GM19467 (cell line): ENCODE results near the gene MRPL46.
"Not testable (repeated sequence)": the region's sequence is repeated elsewhere in the genome, so short reads cannot be mapped to it uniquely, and the experiment has no call there.

Experiments
- ATAC-seq: cut with Tn5 transposase; IDR thresholded peaks from one replicate; pipeline ENCODE4 v1.9.1; 2021; ENCODE audit warnings: mild to moderate bottlenecking, moderate library complexity; ENCODE audit not compliant: unreplicated experiment

MRPL46 gene

DNA sequence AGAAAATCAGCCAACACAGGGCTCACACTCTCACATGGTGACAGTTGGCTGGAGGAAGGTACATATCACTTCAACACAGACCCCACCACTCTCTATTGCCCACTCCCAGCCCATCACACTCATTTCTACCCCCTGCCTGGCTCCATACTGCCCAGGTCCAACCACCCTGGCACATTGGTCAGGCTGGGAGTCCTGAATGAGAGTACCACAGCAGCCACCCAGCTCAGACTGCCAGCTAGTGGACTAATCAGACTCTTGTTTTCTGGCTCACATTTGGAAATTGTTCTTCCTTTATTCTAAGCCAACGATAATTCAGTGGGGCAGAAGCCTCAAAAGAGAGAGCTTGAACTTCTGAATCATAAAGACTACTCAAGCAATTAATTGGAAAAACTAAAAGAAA, 20.0 kb downstream of the MRPL46 start:
- ATAC-seq: no peak

DNA sequence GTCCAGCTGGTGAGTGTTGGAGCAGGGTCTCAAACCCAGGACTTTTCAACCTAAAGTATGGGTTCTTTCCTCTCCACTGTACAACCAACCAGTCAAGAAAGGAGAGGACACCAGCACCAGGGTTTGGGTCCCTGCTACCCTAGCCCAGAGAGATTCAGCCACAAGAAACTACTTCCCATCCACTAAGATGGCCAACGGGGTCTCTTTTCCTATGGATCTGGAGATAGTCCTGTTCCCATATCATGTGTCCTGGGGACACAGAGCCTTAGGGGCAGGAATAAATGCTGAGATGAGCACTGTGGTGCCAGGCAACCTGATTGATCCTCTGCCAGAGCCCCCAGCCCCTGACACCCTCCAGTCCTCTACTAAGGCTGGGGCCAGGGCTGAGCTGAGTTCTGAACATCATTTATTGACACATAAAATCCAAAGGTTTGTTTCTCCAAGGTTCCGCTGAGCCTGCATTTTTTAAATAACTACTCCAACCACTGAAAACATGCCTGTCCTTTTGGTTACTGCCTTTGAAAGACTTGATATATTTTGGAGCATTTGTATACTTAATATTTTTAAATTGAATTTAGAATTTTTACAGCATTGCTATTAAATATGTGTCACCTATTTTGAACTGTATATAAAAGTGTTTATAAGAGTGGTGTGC, 26.0 kb downstream of the MRPL46 start:
- no peak for ATAC-seq

DNA sequence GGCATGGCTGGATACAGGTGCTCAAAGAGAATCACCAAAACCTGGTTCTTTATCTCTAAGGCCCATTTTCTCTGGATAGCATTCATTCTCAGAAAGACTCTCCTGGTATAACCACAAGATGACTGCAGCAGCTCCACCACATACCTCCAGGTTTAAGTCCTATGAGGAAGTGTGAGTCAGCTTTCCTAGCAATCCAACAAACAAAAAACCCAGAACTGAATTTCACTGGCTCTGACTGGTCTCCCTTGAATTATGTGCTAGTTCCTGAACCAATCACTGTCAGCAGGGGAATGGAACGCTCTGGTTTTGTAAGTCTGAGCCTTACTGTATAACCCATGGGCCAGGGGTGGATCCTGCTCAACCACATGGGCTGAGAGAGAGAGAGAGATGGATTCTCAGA, 27.2 kb downstream of the MRPL46 start:
- no peak for ATAC-seq

DNA sequence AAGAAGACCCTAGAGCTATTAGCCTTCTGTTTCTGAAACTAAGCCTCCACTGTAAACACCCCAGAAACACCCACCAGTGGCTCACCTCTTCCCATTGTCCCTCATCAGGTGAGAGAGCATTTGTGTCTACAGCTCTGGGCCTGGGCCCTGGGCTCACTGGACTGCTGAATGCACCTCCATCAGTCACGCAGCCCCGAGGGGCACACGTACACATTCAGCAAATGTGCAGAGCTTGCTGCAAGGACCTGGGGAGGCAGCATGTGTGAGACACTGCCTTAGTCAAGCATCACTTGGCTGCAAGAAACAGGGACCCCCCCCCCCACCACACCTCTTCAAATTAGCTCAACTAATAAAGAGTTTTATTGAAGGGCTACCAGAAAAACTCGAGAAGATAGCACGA, 29.0 kb downstream of the MRPL46 start:
- no peak for ATAC-seq

GRCh38 chr15:88434106-88434505, 33.1 kb downstream of the MRPL46 start:
- not testable (repeated sequence) for ATAC-seq

- no peak for ATAC-seq
Observed at GRCh38 chr15:88433046-88433685, 34.0 kb downstream of the MRPL46 start.

DNA sequence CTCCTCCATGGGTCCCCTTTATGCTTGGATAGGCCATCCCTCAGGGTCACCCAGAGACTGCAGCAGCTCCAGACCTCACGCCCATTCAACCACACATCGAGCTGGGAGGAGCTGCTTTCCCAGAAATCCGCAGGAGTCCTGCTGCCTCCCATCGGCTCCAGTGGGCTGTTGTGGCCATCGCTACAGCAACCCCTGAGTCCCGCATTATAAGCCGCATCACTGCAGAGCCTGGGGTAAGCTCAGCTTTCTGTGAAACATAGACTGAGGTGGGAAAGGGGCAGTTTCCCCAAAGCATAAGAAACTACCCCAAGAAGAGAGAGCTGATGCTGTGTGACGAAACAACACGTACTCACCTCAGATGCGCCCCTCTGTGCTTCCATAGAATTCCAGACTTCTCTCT, 35.7 kb downstream of the MRPL46 start:
- ATAC-seq: no peak

DNA sequence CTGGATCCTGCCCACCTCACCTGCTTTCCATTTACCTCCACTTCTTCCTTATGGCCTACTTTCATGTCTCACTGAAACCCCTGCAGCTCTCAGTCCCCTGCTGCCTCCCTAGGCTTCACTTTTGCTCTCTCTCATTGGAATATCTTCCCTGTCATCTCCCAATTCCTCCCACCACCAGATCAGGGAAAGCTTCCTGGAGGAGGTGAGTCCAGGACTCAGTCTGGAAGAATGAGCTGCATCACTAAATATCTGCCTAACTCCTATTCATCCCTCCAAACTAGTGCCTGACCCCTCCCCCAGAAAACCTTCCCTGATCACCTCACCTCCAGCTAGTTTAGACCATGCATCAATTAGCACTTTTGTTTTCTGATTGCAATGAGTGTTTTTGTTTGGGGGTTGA, 37.1 kb downstream of the MRPL46 start:
- no peak for ATAC-seq

DNA sequence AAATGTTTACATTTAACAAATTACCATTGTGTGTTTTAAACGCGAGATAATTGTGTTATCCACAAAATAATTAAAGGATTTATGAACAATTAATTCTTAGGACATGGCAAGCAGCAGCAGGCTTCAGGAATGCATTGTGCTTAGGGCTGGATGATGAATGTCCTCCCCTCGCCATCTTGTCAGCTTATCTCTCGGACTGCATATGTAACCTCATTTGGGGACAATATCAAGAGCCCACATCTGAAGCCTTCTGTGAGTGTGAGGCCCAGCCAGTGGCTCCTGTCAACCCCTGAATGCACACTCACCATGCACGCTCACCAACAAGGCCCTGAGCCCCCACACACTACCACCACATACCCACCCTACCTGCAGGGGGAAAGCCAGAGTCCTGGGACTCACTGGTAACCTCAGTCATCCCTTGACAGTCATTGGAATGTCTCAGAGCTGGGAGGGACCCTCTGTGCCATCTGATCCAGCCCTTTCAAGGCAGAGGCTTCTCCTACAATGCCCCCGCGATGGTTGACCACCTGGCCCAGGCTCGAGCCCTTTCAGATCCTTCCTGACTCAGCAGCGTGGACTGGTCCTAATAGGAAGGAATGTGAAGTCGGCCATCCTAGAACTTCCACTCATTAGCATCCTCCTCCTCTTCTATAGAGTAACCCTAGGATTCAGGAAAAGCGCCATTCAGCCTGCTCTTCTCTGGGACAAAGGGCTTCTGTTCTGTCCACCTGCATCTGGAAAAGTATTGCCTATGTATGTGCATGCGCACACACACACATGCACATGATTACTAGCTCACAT, 38.2 kb downstream of the MRPL46 start:
- no peak for ATAC-seq

DNA sequence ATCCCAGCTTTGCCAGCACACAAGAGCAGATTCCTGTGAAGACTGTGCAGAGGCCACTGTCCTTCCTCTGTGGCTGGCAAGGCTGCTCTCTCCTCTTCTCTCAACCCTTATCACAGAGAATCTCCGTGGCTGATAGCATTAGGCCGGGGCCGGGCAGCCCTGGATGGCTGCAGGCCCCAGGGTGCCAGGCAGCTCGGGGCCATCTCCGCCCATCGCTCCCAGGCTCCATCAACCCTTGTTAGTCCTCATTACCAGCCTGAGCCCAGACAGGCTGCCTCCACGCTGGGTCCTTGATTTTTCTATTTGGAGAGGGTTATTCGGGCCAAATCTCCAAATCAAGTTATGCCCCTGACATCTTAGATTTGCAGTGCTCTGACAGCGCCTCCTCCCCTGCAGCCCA, 39.1 kb downstream of the MRPL46 start:
- no peak for ATAC-seq

- no peak for ATAC-seq
Observed at GRCh38 chr15:88426304-88426703, 40.9 kb downstream of the MRPL46 start.

GRCh38 chr15:88423331-88423730, 43.9 kb downstream of the MRPL46 start:
- no peak for ATAC-seq

DNA sequence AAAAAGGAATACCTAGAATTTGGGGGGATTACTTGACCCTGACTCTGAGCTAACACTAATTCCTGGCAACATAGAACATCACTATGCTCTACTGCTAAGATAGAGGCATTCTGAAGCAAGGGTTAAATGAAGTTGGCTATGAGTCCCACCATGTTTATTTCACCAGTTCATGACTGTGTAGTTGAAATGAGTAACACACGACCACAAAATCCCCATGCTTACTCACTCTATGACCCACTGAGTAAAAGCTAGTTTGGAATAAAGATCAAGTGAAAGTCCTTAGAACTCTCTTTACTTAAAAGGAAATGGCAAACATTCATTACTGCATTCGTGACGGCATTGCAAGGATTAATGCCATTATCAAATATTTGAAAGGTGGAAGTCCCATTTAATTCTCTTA, 47.4 kb downstream of the MRPL46 start:
- no peak for ATAC-seq
